NCI-H748 treated with DMSO at 0.1 percent for 48 hours (cell line): ENCODE results near the gene SLC15A3.
"Not testable (repeated sequence)": the region's sequence is repeated elsewhere in the genome, so short reads cannot be mapped to it uniquely, and the experiment has no call there.

Experiments used
- DNase-seq: peaks from one replicate; lab custom pipeline; 2025; lab: John Stamatoyannopoulos, UW

SLC15A3 gene

DNA sequence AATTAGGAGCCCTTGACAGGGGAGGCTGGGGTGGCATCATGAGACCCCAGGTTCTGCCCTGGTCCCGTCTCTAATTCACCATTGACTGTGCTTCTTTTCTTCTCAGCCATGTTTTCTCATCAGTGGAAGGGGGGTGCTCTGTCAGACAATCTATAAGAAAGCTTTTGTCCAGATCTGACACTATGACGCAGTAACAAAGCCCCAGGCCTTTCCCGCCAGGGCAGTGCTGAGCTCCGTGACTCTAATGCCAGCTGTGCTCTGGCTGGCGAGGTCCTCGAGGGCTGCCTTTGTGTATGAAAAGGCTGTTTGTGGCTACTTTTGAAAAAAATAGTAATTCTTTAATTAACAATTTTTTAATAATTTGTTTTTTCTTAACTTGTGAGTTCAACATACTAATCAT, 22.8 kb upstream of the SLC15A3 start:
- DNase-seq, result no peak

GRCh38 chr11:60974316-60974715, 22.3 kb upstream of the SLC15A3 start:
- DNase-seq, result not testable (repeated sequence)

- no peak for DNase-seq
Observed at GRCh38 chr11:60973699-60974098, 21.7 kb upstream of the SLC15A3 start.

DNA sequence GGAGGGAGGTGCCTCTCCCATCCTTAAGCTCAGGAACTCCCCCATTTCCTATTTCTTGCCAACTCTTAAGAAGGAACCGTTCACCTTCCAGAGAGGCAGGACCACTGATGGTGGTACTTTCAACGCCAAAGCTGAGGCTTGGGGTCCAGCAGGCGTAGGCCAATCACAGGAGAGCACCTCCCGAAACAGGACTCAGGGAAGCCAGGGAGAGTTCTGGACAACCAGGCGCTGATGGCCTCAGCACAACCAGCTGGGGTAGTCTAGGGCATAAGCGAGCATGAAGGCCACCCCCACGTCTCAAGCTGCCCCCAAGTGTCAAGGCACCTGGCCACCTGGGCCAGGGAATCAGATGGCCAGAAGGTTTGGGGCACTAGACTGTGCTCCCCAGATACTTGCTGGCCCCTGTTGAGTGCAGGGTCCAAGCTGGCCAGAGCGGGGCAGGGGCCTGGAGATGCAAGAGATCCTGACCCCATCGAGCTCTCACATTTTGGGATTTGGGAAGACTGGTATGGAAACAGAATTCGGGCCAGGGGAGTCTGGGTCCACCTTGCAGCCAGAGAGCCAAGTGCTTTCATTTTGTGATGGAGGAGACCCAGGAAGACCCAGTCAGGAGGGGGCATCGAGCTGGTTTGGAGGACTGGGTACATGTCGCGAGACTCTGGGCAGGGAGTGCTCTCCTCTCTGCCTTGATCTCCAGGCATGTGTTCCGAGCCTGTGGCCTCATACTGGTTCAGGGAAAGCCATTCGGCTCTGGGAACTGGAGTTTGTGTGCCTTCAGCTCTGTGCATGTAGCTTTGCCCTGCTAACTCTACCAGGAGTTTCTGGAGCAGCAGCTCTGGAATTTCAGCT, 20.4 kb upstream of the SLC15A3 start:
- DNase-seq, result no peak

DNA sequence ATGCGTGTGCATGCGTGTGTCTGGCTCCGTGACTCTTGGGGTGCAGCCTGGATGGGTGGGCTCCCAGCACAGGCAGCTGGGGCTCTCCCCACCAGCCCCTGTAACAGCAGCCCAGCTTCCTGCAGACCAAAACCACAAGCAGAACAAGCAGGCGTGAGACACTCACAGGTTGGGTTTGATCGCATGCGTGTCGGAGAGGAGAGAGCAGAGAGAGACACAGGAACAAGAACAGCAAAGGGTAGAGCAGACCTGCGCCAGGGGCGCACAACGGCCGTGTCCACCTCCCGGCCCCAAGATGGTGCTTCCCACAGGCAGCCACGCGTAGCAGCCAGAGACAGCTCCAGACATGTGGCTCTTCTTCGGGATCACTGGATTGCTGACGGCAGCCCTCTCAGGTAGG, 19.5 kb upstream of the SLC15A3 start, which contains the start of gene CD6:
Gene CD6 (plus strand): TSS at position 161 of the 400 bp plus-strand sequence. CDS start 186 bp downstream, at position 347.
- DNase-seq, result no peak

DNA sequence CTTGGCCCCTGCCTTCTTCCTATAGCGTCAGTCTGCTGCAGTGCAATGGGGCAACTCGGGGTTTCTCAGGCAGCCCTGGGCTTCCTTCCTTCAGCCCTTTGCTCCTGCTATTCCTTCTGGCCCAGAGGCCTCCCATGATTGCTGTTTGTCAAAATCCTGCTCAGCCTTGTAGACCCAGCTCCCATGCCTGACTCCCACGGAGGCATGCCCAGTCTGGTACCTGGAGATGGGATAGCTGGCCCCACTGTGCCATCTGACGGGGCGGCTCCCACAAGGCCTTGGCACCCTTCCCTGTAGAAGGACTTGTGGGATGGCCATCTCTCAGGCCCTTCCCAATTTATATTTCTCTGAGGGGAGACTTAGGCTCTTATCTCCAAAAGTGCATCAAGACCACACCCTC, 18.9 kb upstream of the SLC15A3 start:
- DNase-seq, result no peak

DNA sequence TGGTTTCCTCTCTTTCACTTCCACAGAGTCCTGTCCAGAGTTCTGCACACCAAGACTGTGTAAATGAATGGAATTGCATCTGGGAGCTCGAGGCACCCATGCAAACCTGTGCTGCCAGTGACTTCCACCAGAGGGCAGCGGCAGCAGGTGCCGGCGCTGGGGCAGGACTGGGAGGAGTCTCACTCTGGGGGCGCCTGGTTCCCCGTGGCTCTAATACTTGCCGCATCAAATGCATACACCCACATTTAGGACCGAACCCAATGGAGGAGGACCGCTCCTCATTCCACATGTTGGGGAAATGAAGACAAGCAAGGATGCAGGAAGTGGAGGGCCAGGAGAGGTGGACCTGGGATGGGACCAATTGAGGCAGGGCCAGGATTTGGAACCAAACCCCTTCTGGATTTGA, 18.4 kb upstream of the SLC15A3 start:
- DNase-seq, result no peak

DNA sequence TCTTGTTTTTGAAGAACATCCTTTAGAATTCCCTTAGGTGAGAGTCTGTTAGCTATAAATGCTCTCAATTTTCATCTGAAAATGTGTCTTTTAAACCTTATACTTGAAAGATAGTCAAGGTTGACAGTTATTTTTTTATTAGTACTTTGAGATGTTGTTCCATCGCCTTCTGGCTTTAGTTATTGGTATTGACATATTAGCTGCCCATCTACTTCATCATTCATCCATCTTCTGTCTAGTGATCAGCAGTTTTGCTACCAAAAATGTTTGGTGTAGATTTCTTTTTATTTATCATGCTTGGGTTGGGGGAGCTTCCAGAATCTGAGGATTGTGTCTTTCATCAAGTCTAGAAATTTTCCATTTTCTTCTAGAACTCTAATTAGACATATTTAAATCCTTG, 16.2 kb upstream of the SLC15A3 start:
- DNase-seq, result no peak

- DNase-seq, result no peak
Observed at GRCh38 chr11:60966890-60967289, 14.9 kb upstream of the SLC15A3 start.

DNA sequence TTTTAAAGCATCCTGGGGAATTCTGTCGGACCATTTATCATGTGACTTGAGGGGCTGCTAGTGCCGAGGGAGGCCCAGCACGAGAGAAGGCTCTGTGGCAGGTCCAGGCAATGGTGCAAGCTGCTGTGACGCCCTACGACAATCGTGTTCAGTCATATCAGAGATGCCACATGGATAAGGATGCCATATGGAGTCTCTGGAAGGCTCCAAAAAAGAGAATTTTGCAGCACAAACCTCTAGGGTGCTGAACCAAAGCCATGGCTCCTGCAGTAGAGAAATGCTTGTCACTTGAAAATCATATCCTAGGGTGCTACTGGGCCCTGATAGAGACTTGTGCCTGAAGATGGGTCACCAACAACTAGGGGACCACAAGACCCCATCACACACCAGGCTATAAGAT, 12.8 kb upstream of the SLC15A3 start:
- no peak for DNase-seq

DNA sequence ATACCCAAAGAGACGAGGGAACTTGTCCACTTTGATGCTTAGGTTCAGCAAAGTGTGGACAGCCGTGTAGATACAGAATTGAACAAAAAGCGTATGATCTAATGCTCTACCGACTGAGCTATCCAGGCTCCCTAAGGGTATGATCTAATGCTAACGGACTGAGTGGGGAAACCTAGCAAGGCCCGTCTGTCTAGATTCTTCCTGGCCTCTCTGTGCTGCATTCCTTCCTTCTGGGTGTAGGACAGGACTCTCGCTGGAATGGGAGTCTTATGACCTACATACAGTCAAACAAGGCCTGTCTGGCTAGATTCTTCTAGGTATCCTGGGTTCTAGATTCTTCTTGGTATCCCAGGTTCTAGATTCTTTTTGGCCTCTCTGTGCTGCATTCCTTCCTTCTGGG, 8.4 kb upstream of the SLC15A3 start:
- DNase-seq, result no peak

- no peak for DNase-seq
Observed at GRCh38 chr11:60959431-60959830, 7.5 kb upstream of the SLC15A3 start.

DNA sequence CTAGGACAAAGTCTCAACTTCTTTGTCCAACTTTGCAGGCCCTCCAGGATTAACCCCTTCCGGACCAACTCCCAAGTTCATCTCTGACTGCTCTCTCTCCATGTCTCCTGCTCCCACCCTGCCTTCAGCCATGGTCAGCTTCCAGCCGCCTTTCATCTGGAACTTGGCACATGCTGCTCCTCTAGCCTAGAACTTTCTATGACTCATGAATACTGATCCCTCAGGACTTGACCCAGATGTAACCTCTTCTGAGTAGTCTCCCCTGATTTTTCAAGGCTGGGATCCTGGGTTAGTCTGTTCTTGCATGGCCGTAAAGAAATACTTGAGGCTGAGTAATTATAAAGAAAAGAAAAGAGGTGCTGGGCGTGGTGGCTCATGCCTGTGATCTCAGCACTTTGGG, 5.2 kb upstream of the SLC15A3 start:
- DNase-seq, result no peak

- no peak for DNase-seq
Observed at GRCh38 chr11:60955571-60955970, 3.6 kb upstream of the SLC15A3 start.

GRCh38 chr11:60954421-60954820, 2.4 kb upstream of the SLC15A3 start:
- DNase-seq, result no peak

DNA sequence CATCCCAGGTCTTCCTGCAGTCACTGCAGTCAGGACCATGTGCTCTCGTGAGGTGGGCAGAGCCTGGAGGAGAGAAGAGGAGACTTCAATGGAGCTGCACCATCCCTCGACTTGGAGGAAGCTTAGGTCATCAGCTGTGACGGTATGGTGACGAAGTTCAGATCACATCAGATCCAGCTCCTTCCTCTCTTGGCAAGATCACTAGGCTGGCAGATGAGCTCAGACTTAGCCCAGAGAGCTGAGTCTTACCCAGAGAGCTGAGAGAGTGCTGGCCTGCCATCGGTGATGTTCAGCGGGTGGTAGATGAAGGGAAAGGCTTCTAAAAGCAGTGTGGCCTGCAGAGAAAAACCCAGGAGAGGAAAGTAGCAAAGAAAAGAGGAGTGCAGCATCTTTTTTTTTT, 1.8 kb upstream of the SLC15A3 start:
- DNase-seq, result no peak

DNA sequence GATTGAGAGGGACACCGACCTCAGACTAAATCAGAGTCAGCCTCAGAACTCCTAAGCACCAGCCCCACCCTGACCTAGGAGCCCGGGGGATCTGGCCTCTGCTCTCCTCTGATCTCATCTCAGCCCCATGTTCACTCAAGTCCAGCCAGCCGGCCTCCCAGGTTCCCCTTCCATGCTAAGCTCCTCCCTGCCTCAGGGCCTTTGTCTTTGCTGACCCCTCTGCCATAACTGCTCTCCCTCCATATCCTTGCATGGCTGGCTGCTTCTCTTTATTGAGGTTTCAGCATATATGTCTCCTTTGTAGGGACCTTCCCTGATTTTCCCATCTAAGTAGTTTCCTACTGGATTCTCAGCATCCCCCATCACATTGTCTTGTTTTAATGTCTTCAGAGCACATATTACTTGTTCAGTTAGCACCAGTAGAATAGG, 780 bp upstream of the SLC15A3 start:
- DNase-seq, result no peak

DNA sequence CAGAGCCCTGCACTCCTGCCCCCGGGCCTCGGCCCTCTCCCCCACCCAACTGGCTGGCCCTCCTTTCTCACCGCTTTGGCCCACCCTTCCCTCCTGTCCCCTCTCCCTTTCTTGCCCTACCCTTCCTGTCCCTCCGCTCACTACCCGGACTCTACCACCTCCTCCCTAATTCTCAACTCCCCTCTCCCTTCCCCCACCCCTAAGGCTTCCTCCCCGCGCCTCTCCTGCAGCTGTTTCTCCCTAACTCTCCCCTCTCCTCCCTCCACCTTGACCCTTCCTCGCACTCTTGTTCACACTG, 421 bp downstream of the SLC15A3 start:
- DNase-seq, result no peak

- DNase-seq, result no peak
Observed at GRCh38 chr11:60950933-60951605, 907 bp downstream of the SLC15A3 start.

DNA sequence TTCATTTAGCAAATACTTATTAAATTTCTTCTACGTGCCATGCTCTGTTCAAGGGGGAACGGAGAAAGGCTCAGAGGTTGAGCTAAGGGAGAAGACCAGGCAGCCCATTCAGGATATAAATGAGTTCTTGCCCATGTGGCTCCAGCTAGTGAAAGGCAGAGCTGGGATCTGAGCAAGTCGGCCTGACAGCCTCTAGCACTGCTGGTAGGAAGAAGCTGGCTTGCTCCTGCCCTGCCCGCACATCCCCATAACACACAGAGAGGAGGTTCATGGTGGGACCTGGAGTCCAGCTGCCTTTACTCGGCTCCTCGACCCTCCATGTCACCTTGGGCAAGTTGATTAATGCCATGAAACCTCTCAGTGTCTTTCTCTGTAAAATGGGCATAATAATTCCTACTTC, 2.0 kb downstream of the SLC15A3 start:
- DNase-seq, result no peak

GRCh38 chr11:60948250-60948649, 3.7 kb downstream of the SLC15A3 start:
- no peak for DNase-seq

DNA sequence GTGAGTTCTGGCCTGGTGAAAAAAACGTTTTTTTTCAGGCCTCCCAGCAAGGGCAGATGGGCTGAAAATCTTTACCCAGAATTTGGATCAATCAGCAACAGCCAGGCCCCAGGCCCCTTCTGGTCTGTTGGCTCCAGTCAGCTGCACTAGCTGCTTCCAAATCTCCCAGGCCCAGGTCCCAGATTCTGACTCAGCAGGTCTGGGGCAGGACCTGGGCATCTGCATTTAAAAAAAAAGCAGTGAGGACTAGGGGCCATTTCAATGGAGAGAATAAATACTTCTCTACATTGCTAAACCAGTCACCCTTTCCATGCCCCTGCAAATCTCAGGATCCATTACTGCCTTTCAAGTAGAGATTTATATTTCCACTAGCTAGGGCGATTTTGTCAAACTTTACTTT, 4.3 kb downstream of the SLC15A3 start:
- no peak for DNase-seq

DNA sequence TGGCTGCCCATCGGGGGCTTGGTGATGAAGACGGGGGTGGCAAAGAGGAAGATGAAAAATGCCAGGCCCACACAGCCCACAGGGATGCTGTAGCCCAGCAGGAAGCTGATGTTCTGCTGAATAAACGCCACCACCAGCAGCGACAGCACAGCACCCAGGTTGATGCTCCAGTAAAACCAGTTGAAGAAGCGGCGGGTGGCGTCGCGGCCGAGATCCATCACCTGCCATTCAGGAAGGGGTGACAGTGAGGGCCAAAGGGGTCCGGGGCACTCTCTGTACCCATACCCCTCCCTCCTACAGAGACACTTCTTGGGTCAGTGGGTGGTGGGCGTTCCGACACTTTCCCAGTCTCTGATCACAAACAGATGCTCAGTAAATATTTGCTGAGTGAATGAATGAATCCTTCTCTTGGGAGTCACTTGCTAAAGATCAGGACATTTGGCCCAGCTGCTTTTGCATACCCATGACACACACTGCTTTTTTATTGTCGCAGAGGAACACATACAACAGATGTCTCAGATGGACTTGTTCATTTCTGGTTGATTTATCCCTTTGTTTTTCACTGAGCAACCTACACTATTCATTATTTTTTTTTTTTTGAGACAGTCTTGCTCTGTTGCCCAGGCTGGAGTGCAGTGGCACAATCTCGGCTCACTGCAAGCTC, 5.2 kb downstream of the SLC15A3 start:
- no peak for DNase-seq
